ENCODE results near the gene OR6V1. TPM values are rescaled to one million over a fixed set of nuclear protein-coding genes. Genes with fewer than 3 reads are reported as not detected.
A peak's percentile ranks its signal among the peaks of the same experiment; 100 is the strongest.

Gene OR6V1
- total RNA-seq, 3 donors from 2014 or later, result not detected

GRCh38 chr7:143025371-143025770 is 26.8 kb upstream of the OR6V1 start:
- DNase-seq (no peak), ATAC-seq (no peak)
- H3K4me3 Mint-ChIP-seq, result no peak overlapping the region
- H3K9me3 Mint-ChIP-seq, result no peaks in the 10 kb centered on the region
- H3K36me3 Mint-ChIP-seq (ENCODE audit: insufficient read depth), result no peaks in the 10 kb centered on the region
- H3K4me1 Mint-ChIP-seq (ENCODE audit: low read depth), result no peaks in the 10 kb centered on the region
- peaks cover 16% of the 10 kb centered on the region for H3K27me3 Mint-ChIP-seq (ENCODE audit: low read depth)

- peaks cover 16% of the 10 kb centered on the region for H3K27me3 Mint-ChIP-seq (ENCODE audit: low read depth)
- DNase-seq (no peak), ATAC-seq (no peak)
- no peaks in the 10 kb centered on the region for H3K9me3 Mint-ChIP-seq
- no peak within 1 kb of the TSS for H3K4me3 Mint-ChIP-seq
- no peaks in the 10 kb centered on the region for H3K4me1 Mint-ChIP-seq (ENCODE audit: low read depth)
- no peaks in the 10 kb centered on the region for H3K36me3 Mint-ChIP-seq (ENCODE audit: insufficient read depth)
These were observed 25.1 kb upstream of the OR6V1 start, which contains the start of gene OR9A2 for GRCh38 chr7:143027032-143027431. OR9A2 (minus strand) TSS chr7:143027132; CDS start chr7:143027132, 0 bp downstream.

GRCh38 chr7:143027683-143028082 is 24.5 kb upstream of the OR6V1 start:
- Mint-ChIP-seq H3K4me3 (no peak overlapping the region), H3K36me3 (ENCODE audit: insufficient read depth) (no peaks in the 10 kb centered on the region), H3K27me3 (ENCODE audit: low read depth) (peaks cover 17% of the 10 kb centered on the region), H3K9me3 (no peaks in the 10 kb centered on the region), H3K4me1 (ENCODE audit: low read depth) (no peaks in the 10 kb centered on the region)
- ATAC-seq (no peak), DNase-seq (no peak)

- Mint-ChIP-seq H3K27me3 (ENCODE audit: low read depth) (peaks cover 8% of the 10 kb centered on the region), H3K4me1 (ENCODE audit: low read depth) (no peaks in the 10 kb centered on the region), H3K4me3 (no peak overlapping the region), H3K36me3 (ENCODE audit: insufficient read depth) (no peaks in the 10 kb centered on the region), H3K9me3 (peaks cover 6% of the 10 kb centered on the region)
- DNase-seq (no peak), ATAC-seq (no peak)
These were observed 13.5 kb upstream of the OR6V1 start for GRCh38 chr7:143038635-143039034.

- Mint-ChIP-seq H3K9me3 (no peaks in the 10 kb centered on the region), H3K27me3 (ENCODE audit: low read depth) (peaks cover 8% of the 10 kb centered on the region), H3K36me3 (ENCODE audit: insufficient read depth) (no peaks in the 10 kb centered on the region), H3K4me3 (no peak overlapping the region), H3K4me1 (ENCODE audit: low read depth) (no peaks in the 10 kb centered on the region)
- DNase-seq (no peak), ATAC-seq (no peak)
These were observed 11.9 kb upstream of the OR6V1 start for GRCh38 chr7:143040209-143040715.

GRCh38 chr7:143041346-143041745 is 10.8 kb upstream of the OR6V1 start:
- ATAC-seq, result no peak
- Mint-ChIP-seq H3K27me3 (ENCODE audit: low read depth) (peaks cover 6% of the 10 kb centered on the region), H3K4me3 (no peak overlapping the region), H3K9me3 (no peaks in the 10 kb centered on the region), H3K4me1 (ENCODE audit: low read depth) (no peaks in the 10 kb centered on the region), H3K36me3 (ENCODE audit: insufficient read depth) (no peaks in the 10 kb centered on the region)
- DNase-seq, result no peak

- ATAC-seq (no peak), DNase-seq (no peak)
- Mint-ChIP-seq H3K9me3 (no peaks in the 10 kb centered on the region), H3K27me3 (ENCODE audit: low read depth) (peaks cover 6% of the 10 kb centered on the region), H3K4me1 (ENCODE audit: low read depth) (no peaks in the 10 kb centered on the region), H3K4me3 (no peak overlapping the region), H3K36me3 (ENCODE audit: insufficient read depth) (no peaks in the 10 kb centered on the region)
These were observed 9.9 kb upstream of the OR6V1 start for GRCh38 chr7:143042159-143042789.

- Mint-ChIP-seq H3K27me3 (ENCODE audit: low read depth) (peaks cover 6% of the 10 kb centered on the region), H3K4me1 (ENCODE audit: low read depth) (no peaks in the 10 kb centered on the region), H3K9me3 (no peaks in the 10 kb centered on the region), H3K36me3 (ENCODE audit: insufficient read depth) (no peaks in the 10 kb centered on the region), H3K4me3 (no peak overlapping the region)
- ATAC-seq (no peak), DNase-seq (no peak)
These were observed 9.3 kb upstream of the OR6V1 start for GRCh38 chr7:143042790-143043271.

- Mint-ChIP-seq H3K4me3 (no peak overlapping the region), H3K27me3 (ENCODE audit: low read depth) (peaks cover 6% of the 10 kb centered on the region), H3K9me3 (no peaks in the 10 kb centered on the region), H3K36me3 (ENCODE audit: insufficient read depth) (no peaks in the 10 kb centered on the region), H3K4me1 (ENCODE audit: low read depth) (no peaks in the 10 kb centered on the region)
- ATAC-seq (no peak), DNase-seq (no peak)
These were observed 8.8 kb upstream of the OR6V1 start for GRCh38 chr7:143043391-143043790.

GRCh38 chr7:143046426-143046851 is 5.7 kb upstream of the OR6V1 start:
- DNase-seq, result no peak
- no peak overlapping the region for H3K4me3 Mint-ChIP-seq
- H3K27me3 Mint-ChIP-seq (ENCODE audit: low read depth), result peaks cover 6% of the 10 kb centered on the region
- H3K4me1 Mint-ChIP-seq (ENCODE audit: low read depth), result no peaks in the 10 kb centered on the region
- H3K9me3 Mint-ChIP-seq, result no peaks in the 10 kb centered on the region
- no peak for ATAC-seq
- H3K36me3 Mint-ChIP-seq (ENCODE audit: insufficient read depth), result no peaks in the 10 kb centered on the region

- Mint-ChIP-seq H3K9me3 (no peaks in the 10 kb centered on the region), H3K36me3 (ENCODE audit: insufficient read depth) (no peaks in the 10 kb centered on the region), H3K27me3 (ENCODE audit: low read depth) (peaks cover 8% of the 10 kb centered on the region), H3K4me3 (no peak overlapping the region), H3K4me1 (ENCODE audit: low read depth) (no peaks in the 10 kb centered on the region)
- DNase-seq, result no peak
- no peak for ATAC-seq
These were observed 4.8 kb upstream of the OR6V1 start for GRCh38 chr7:143047326-143047725.

GRCh38 chr7:143048827-143049226 is 3.3 kb upstream of the OR6V1 start:
- DNase-seq (no peak), ATAC-seq (peak; percentile 46)
- no peaks in the 10 kb centered on the region for H3K9me3 Mint-ChIP-seq
- H3K36me3 Mint-ChIP-seq (ENCODE audit: insufficient read depth), result no peaks in the 10 kb centered on the region
- H3K27me3 Mint-ChIP-seq (ENCODE audit: low read depth), result peaks cover 2% of the 10 kb centered on the region
- H3K4me3 Mint-ChIP-seq, result no peak overlapping the region
- H3K4me1 Mint-ChIP-seq (ENCODE audit: low read depth), result no peaks in the 10 kb centered on the region

- no peaks in the 10 kb centered on the region for H3K9me3 Mint-ChIP-seq
- no peak for DNase-seq
- ATAC-seq, result no peak
- peaks cover 3% of the 10 kb centered on the region for H3K27me3 Mint-ChIP-seq (ENCODE audit: low read depth)
- H3K4me1 Mint-ChIP-seq (ENCODE audit: low read depth), result no peaks in the 10 kb centered on the region
- H3K4me3 Mint-ChIP-seq, result no peak overlapping the region
- no peaks in the 10 kb centered on the region for H3K36me3 Mint-ChIP-seq (ENCODE audit: insufficient read depth)
These were observed 2.8 kb upstream of the OR6V1 start for GRCh38 chr7:143049362-143049761.

GRCh38 chr7:143050931-143051330 is 1.2 kb upstream of the OR6V1 start:
- Mint-ChIP-seq H3K4me1 (ENCODE audit: low read depth) (no peaks in the 10 kb centered on the region), H3K36me3 (ENCODE audit: insufficient read depth) (no peaks in the 10 kb centered on the region), H3K4me3 (no peak overlapping the region), H3K9me3 (no peaks in the 10 kb centered on the region), H3K27me3 (ENCODE audit: low read depth) (peaks cover 4% of the 10 kb centered on the region)
- ATAC-seq, result no peak
- no peak for DNase-seq

GRCh38 chr7:143054621-143055020 is 2.5 kb downstream of the OR6V1 start:
- Mint-ChIP-seq H3K4me1 (ENCODE audit: low read depth) (no peaks in the 10 kb centered on the region), H3K27me3 (ENCODE audit: low read depth) (peaks cover 4% of the 10 kb centered on the region), H3K9me3 (no peaks in the 10 kb centered on the region), H3K4me3 (no peak overlapping the region), H3K36me3 (ENCODE audit: insufficient read depth) (no peaks in the 10 kb centered on the region)
- no peak for DNase-seq
- no peak for ATAC-seq

Measured in activated T-cell treated with anti-CD3 and anti-CD28 coated beads, Interleukin-2, amount 50 U/mL, for 4 hours (primary cell).